HepG2 (cell line): ENCODE results near the gene CLEC3B. TPM values are rescaled to one million over a fixed set of nuclear protein-coding genes. Genes with fewer than 3 reads are reported as not detected.

Source experiments
- ATAC-seq: fragments of 200-7000 bp; cut with Tn5 transposase; 3 replicates; pipeline ENCODE4 v1.9.1; 2020; ENCODE audit warnings: mild to moderate bottlenecking, moderate library complexity
- BruUV-seq: library from RNA; stranded (reverse); fragments of 400-500 nt; replicated peaks from 2 replicates; lab custom pipeline; 2021; lab: Mats Ljungman, UMichigan
- CTCF ChIA-PET: fragments of 300-600 bp; formaldehyde crosslinking; extraction: SDS; loops from one replicate; lab custom pipeline; 2021; ENCODE audit warnings: low total read pairs, inconsistent platforms, low intra/inter-chr PET ratio; lab: Yijun Ruan, JAX
- POLR2A ChIA-PET: fragments of 350-600 bp; sonication (Branson Sonifier 250); formaldehyde crosslinking; loops from one replicate; lab custom pipeline; 2020; ENCODE audit warnings: antibody characterized with exemption, inconsistent platforms; lab: Yijun Ruan, JAX
- DNase-seq: peaks from one replicate; pipeline ENCODE4 v3.0.0-alpha.2; 2015; ENCODE audit warnings: low spot score
- FAIRE-seq: peaks from 3 replicates; lab custom pipeline; 2011; peaks lifted over from hg19 to GRCh38; lab: Jason Lieb, UNC
- H2AFZ ChIP-seq: one replicate; pipeline ENCODE4 v1.6.1; 2011; ENCODE audit warnings: low read length, inconsistent platforms
- H3K27ac ChIP-seq: fragments of 300-600 bp; 3 replicates; pipeline ENCODE4 v1.8.0; 2011; ENCODE audit warnings: mixed run types, mild to moderate bottlenecking, mixed read lengths, low read length, inconsistent platforms; ENCODE audit not compliant: insufficient read depth; ENCODE audit errors: extremely low read length
- H3K27me3 ChIP-seq, 2 experiments: fragments of 200-600 bp in 1 of 2; 2 replicates in 1 of 2; 3 replicates in 1 of 2; pipeline versions ENCODE4 v1.6.0 to v1.8.0; 2011; ENCODE audit warnings: low read length in 2 of 2, mild to moderate bottlenecking in 2 of 2, moderate library complexity in 2 of 2, inconsistent platforms in 1 of 2; ENCODE audit not compliant: insufficient read depth in 2 of 2, control insufficient read depth in 1 of 2
- H3K36me3 ChIP-seq, 2 experiments: fragments of 200-600 bp in 1 of 2; replicated peaks in 1 of 2; 2 replicates in 1 of 2; 3 replicates in 1 of 2; pipeline versions ENCODE4 v1.5.1 to v1.8.0; 2011; ENCODE audit warnings: low read length in 2 of 2, inconsistent platforms in 1 of 2; ENCODE audit not compliant: insufficient read depth in 2 of 2, control insufficient read depth in 1 of 2
- H3K4me1 ChIP-seq: 2 replicates; pipeline ENCODE4 v1.5.1; 2012; ENCODE audit warnings: low read length, inconsistent platforms; ENCODE audit not compliant: insufficient read depth
- H3K4me2 ChIP-seq: 2 replicates; pipeline ENCODE4 v1.6.0; 2011; ENCODE audit warnings: low read depth, low read length, inconsistent platforms
- H3K4me3 ChIP-seq, 3 experiments: fragments of 200-600 bp in 1 of 3; sonication (generic), shearing (Covaris generic) in 1 of 3; replicated peaks in 1 of 3; 2 replicates each; pipeline ENCODE4 v1.5.1; 2011 to 2016; ENCODE audit warnings: low read length in 3 of 3, inconsistent platforms in 2 of 3, low read depth in 2 of 3, mild to moderate bottlenecking in 2 of 3, control low read depth in 1 of 3, mixed read lengths in 1 of 3; ENCODE audit not compliant: insufficient read depth in 1 of 3
- H3K79me2 ChIP-seq: one replicate; pipeline ENCODE4 v1.6.1; 2011; ENCODE audit warnings: low read length, inconsistent platforms; ENCODE audit not compliant: insufficient read depth
- H3K9ac ChIP-seq: 2 replicates; pipeline ENCODE4 v1.6.0; 2011; ENCODE audit warnings: mild to moderate bottlenecking, low read depth, low read length, inconsistent platforms; ENCODE audit not compliant: insufficient read depth
- H3K9me3 ChIP-seq: 2 replicates; pipeline ENCODE4 v1.5.1; 2012; ENCODE audit warnings: mild to moderate bottlenecking, low read length
- H4K20me1 ChIP-seq: 2 replicates; pipeline ENCODE4 v1.6.0; 2011; ENCODE audit warnings: inconsistent platforms, mild to moderate bottlenecking, low read length, moderate library complexity; ENCODE audit not compliant: insufficient read depth
- HMG20A ChIP-seq: IDR thresholded peaks from 2 replicates; pipeline ENCODE4 v1.6.1; 2016; ENCODE audit warnings: borderline replicate concordance
- KLF12 ChIP-seq: sonication (generic); formaldehyde crosslinking; IDR thresholded peaks from 2 replicates; pipeline ENCODE4 v1.4.0; 2020; ENCODE audit warnings: missing genetic modification reagents, borderline replicate concordance
- NBN ChIP-seq: fragments of 450-650 bp; conservative IDR thresholded peaks from 2 replicates; pipeline ENCODE4 v1.6.1; 2017
- NRL ChIP-seq: sonication (generic); formaldehyde crosslinking; IDR thresholded peaks from 2 replicates; pipeline ENCODE4 v1.5.0; 2020; ENCODE audit warnings: missing genetic modification reagents, mild to moderate bottlenecking, moderate library complexity, borderline replicate concordance
- PAF1 ChIP-seq: IDR thresholded peaks from 2 replicates; pipeline ENCODE4 v1.6.1; 2016; ENCODE audit warnings: missing genetic modification reagents, missing compliant biosample characterization
- SMYD3 ChIP-seq: sonication (generic); formaldehyde crosslinking; IDR thresholded peaks from 2 replicates; pipeline ENCODE4 v1.8.1; 2023; ENCODE audit warnings: mild to moderate bottlenecking, missing genetic modification reagents
- XBP1 ChIP-seq: sonication (generic); formaldehyde crosslinking; IDR thresholded peaks from 2 replicates; pipeline ENCODE4 v1.5.0; 2020; ENCODE audit warnings: missing genetic modification reagents
- ZNF124 ChIP-seq: sonication (generic); formaldehyde crosslinking; IDR thresholded peaks from 2 replicates; pipeline ENCODE4 v1.4.0; 2020; ENCODE audit warnings: missing genetic modification reagents
- ZNF235 ChIP-seq: sonication (generic); formaldehyde crosslinking; IDR thresholded peaks from 2 replicates; pipeline ENCODE4 v1.8.1; 2023; ENCODE audit warnings: mild to moderate bottlenecking, missing genetic modification reagents, borderline replicate concordance
- ZNF263 ChIP-seq: sonication (generic); formaldehyde crosslinking; IDR thresholded peaks from 2 replicates; pipeline ENCODE4 v1.4.0; 2020; ENCODE audit warnings: missing genetic modification reagents
- ZNF674 ChIP-seq: sonication (generic); formaldehyde crosslinking; IDR thresholded peaks from 2 replicates; pipeline ENCODE4 v1.5.0; 2020; ENCODE audit warnings: low read depth, mild to moderate bottlenecking, missing genetic modification reagents
- ZNF703 ChIP-seq: sonication (generic); formaldehyde crosslinking; IDR thresholded peaks from 2 replicates; pipeline ENCODE4 v1.5.1; 2020; ENCODE audit warnings: missing genetic modification reagents, mild to moderate bottlenecking, moderate library complexity, borderline replicate concordance
- WGBS: methylation state at CpG from one replicate; pipeline ENCODE4 v1.1.6; 2017; ENCODE audit warnings: low lambda C conversion rate; 5-methylcytosine and 5-hydroxymethylcytosine counted together
- in situ Hi-C: cut with HindIII; loops from 2 replicates; pipeline ENCODE4 v1.10.0; 2017; ENCODE audit warnings: low pct_unique_long_range_greater_than_20kb; ENCODE audit not compliant: extremely low pct_ligation_motif_present
- intact Hi-C: fragments of 100-400 bp; cut with micrococcal nuclease; formaldehyde crosslinking; loops from one replicate; pipeline ENCODE4 v1.10.0; 2022; ENCODE audit not compliant: unreplicated experiment
- polyA plus RNA-seq, 8 experiments: library from polyadenylated mRNA; depleted of rRNA in 3 of 8; stranded (reverse) in 7 of 8; unstranded in 1 of 8; fragments of >200 nt; fragmentation: Illumina TruSeq in 4 of 8; extraction: Trizol in 4 of 8; gene quantifications; 2 replicates each; pipeline versions ENCODE4 v1.2.1 to v1.2.3, GENCODE V29; 2011 to 2016; ENCODE audit warnings: low read depth in 4 of 8, missing spikeins in 1 of 8, mixed read lengths in 1 of 8; ENCODE audit not compliant: insufficient read depth in 1 of 8
- total RNA-seq, 5 experiments: library from RNA; depleted of rRNA; stranded (reverse); fragments of >200 nt; fragmentation: Illumina TruSeq; extraction: Trizol; gene quantifications; 2 replicates each; pipeline ENCODE4 v1.2.3, GENCODE V29; 2016; ENCODE audit warnings: low read depth in 1 of 5
- TF ChIP-seq, protein P1 (sequence below): IDR thresholded peaks from 2 replicates; pipeline ENCODE4 v1.6.1; 2016; ENCODE audit warnings: mild to moderate bottlenecking
- TF ChIP-seq, protein P2 (sequence below): fragments of 450-650 bp; IDR thresholded peaks from 2 replicates; pipeline ENCODE4 v1.6.1; 2017; ENCODE audit warnings: mild to moderate bottlenecking
- TF ChIP-seq, protein P3 (sequence below): sonication (generic); formaldehyde crosslinking; IDR thresholded peaks from 2 replicates; pipeline ENCODE4 v1.4.0; 2020; ENCODE audit warnings: missing genetic modification reagents

The CLEC3B gene
- total and polyA plus RNA-seq, 2 of the 13 experiments (the other 11 are each of a cell fraction or from before 2014, with no cell fraction given) = 0.07 TPM; not detected in 1

DNA sequence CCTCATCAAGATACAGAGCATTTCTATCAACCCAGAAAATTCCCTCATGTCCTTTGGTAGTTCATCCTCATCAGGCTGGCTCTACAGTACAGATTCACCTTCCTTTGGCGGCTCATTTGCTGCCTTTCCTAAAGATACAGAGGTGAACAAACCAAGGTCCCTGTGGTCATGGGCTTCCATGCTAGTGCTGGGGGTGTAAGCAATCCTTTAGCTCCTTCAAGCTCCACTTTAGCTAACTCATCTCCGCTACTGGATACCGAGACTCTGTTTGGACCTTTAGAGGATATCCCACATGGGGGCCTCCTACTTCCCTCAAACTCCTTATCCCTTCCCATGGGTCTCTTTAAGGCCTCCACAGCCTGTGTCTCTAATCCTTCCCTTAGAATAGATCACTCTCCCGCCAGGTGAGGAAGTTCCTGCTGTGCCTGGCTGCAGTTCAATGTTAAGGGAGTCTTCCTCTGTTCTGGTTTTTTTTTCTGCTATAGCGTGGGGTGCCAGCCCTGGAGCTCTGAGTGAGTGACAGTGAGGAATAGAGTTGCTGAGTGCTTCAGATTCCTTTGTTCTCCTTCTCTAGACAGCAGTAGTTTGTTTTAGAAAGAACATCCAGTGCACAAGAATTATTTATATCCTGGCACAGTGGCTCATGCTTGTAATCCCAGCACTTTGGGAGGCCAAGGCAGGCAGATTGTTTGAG, 30.7 kb downstream of the CLEC3B start:
- no peaks in the 10 kb centered on the region for H3K79me2 ChIP-seq
- no peak for TF ChIP-seq ZNF235 (CRISPR knock-in tag)
- no peak for TF ChIP-seq KLF12 (CRISPR knock-in tag)
- TF ChIP-seq PAF1 (CRISPR knock-in tag) = no peak
- no peak for TF ChIP-seq SMYD3
- TF ChIP-seq ZNF674 (CRISPR knock-in tag) = no peak
- TF ChIP-seq NBN = no peak
- TF ChIP-seq ZNF124 (CRISPR knock-in tag) = no peak
- TF ChIP-seq, protein P1, sequence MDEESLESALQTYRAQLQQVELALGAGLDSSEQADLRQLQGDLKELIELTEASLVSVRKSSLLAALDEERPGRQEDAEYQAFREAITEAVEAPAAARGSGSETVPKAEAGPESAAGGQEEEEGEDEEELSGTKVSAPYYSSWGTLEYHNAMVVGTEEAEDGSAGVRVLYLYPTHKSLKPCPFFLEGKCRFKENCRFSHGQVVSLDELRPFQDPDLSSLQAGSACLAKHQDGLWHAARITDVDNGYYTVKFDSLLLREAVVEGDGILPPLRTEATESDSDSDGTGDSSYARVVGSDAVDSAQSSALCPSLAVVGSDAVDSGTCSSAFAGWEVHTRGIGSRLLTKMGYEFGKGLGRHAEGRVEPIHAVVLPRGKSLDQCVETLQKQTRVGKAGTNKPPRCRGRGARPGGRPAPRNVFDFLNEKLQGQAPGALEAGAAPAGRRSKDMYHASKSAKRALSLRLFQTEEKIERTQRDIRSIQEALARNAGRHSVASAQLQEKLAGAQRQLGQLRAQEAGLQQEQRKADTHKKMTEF (CRISPR knock-in tag) = no peak
- no peak for TF ChIP-seq NRL (CRISPR knock-in tag)
- TF ChIP-seq, protein P2, sequence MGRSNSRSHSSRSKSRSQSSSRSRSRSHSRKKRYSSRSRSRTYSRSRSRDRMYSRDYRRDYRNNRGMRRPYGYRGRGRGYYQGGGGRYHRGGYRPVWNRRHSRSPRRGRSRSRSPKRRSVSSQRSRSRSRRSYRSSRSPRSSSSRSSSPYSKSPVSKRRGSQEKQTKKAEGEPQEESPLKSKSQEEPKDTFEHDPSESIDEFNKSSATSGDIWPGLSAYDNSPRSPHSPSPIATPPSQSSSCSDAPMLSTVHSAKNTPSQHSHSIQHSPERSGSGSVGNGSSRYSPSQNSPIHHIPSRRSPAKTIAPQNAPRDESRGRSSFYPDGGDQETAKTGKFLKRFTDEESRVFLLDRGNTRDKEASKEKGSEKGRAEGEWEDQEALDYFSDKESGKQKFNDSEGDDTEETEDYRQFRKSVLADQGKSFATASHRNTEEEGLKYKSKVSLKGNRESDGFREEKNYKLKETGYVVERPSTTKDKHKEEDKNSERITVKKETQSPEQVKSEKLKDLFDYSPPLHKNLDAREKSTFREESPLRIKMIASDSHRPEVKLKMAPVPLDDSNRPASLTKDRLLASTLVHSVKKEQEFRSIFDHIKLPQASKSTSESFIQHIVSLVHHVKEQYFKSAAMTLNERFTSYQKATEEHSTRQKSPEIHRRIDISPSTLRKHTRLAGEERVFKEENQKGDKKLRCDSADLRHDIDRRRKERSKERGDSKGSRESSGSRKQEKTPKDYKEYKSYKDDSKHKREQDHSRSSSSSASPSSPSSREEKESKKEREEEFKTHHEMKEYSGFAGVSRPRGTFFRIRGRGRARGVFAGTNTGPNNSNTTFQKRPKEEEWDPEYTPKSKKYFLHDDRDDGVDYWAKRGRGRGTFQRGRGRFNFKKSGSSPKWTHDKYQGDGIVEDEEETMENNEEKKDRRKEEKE = no peak
- no peak for TF ChIP-seq ZNF263 (CRISPR knock-in tag)
- no peak for TF ChIP-seq ZNF703 (CRISPR knock-in tag)
- TF ChIP-seq, protein P3, sequence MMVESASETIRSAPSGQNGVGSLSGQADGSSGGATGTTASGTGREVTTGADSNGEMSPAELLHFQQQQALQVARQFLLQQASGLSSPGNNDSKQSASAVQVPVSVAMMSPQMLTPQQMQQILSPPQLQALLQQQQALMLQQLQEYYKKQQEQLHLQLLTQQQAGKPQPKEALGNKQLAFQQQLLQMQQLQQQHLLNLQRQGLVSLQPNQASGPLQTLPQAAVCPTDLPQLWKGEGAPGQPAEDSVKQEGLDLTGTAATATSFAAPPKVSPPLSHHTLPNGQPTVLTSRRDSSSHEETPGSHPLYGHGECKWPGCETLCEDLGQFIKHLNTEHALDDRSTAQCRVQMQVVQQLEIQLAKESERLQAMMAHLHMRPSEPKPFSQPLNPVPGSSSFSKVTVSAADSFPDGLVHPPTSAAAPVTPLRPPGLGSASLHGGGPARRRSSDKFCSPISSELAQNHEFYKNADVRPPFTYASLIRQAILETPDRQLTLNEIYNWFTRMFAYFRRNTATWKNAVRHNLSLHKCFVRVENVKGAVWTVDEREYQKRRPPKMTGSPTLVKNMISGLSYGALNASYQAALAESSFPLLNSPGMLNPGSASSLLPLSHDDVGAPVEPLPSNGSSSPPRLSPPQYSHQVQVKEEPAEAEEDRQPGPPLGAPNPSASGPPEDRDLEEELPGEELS (CRISPR knock-in tag) = no peak
- no peak for TF ChIP-seq XBP1 (CRISPR knock-in tag)
- no peak for TF ChIP-seq HMG20A (CRISPR knock-in tag)

More for the DNA sequence above, 30.7 kb downstream of the CLEC3B start:
- no peak for DNase-seq
- no peak overlapping the region for H3K9ac ChIP-seq
- BruUV-seq = no TSS peak
- no peaks in the 10 kb centered on the region for H4K20me1 ChIP-seq
- H3K4me1 ChIP-seq = peaks cover 9% of the 10 kb centered on the region; the same call in 1 of the 2 replicates
- H3K27me3 ChIP-seq = peaks cover 1 to 3% of the 10 kb centered on the region in 2 experiments; a peak in 2 of 5 replicates
- H3K27ac ChIP-seq = no peak overlapping the region
- FAIRE-seq = no peak
- H3K4me3 ChIP-seq = no peak overlapping the region
- H3K36me3 ChIP-seq = no peaks in the 10 kb centered on the region
- ChIA-PET CTCF (interaction anchor here (1.6 kb wide), 1 partner anchor 19 kb away, joined by 6 read pairs; no protein-coding TSS in a partner anchor), POLR2A (no interaction called here)
- ATAC-seq = no peak
- intact Hi-C loops = no loop called here
- H3K4me2 ChIP-seq = no peak overlapping the region
- no peaks in the 10 kb centered on the region for H3K9me3 ChIP-seq
- WGBS = 59% methylated on average over 5 of the region's 5 CpGs
- H2AFZ ChIP-seq = no peak overlapping the region
- in situ Hi-C loops = no loop called here
